Heart left ventricle (tissue), 13 donors: ENCODE data around the gene CCDC28A.

ENCODE experiments used
- CTCF ChIP-seq, 12 donors: fragments of 200-600 bp; sonication (generic) in 4 of 12; IDR thresholded peaks; one replicate each; pipeline versions ENCODE4 v1.5.0 to v1.8.0; 2018 to 2022; ENCODE audit warnings: antibody characterized with exemption in 12 of 12, mild to moderate bottlenecking in 5 of 12
- POLR2A ChIP-seq, 2 donors: fragments of 450-650 bp; IDR thresholded peaks; one replicate each; pipeline ENCODE4 v1.6.1; 2017; ENCODE audit warnings: antibody characterized with exemption in 2 of 2, mild to moderate bottlenecking in 2 of 2, moderate library complexity in 2 of 2
- donor health status: ischemic (EF 13 %, LVEDD 7.1; RV severe dilation, severe dysfunction).
- donor health status: DM: no; HTN: yes; CAD: no.
- donor health status: DM: no; HTN: no; CAD: no.
- donor health status: ischemic (EF 25% LVEDD 6.9; RV normal size, moderate dysfunction).
- donor health status: ischemic (EF 25% LVEDD 5.7; RV mildly dilated, moderate dysfunction).
- donor health status: ischemic (EF 35%, LVEDD 5.7; RV mildly dilated, moderate dysfunction).
- donor health status: nonischemic (EF 11% LVEDD 7.7; RV severe dilation, severe dysfunction).
- donor health status: DM: yes; HTN: yes; CAD: no.
- donor health status: PGD.
- donor health status: ischemic (EF 29% LVEDD 5.4; RV normal size, mild dysfunction).
- donor health status: nonischemic (EF 23%, LVEDD 6.1; RV moderate dilation, normal function).

- TF ChIP-seq CTCF (IDR thresholded peaks at IDR 0.05): no peak
- TF ChIP-seq POLR2A (IDR thresholded peaks at IDR 0.05): no peak
Measured at GRCh38 chr6:138815221-138815620, 41.7 kb downstream of the CCDC28A start.
